HG03460 (cell line): ENCODE results near the gene CDCP1.
A peak's percentile ranks its signal among the peaks of the same experiment; 100 is the strongest.
"Not testable (repeated sequence)": the region's sequence is repeated elsewhere in the genome, so short reads cannot be mapped to it uniquely, and the experiment has no call there.

ENCODE experiments used
- ATAC-seq: cut with Tn5 transposase; IDR thresholded peaks from one replicate; pipeline ENCODE4 v1.9.1; 2021; ENCODE audit not compliant: unreplicated experiment

CDCP1 gene

GRCh38 chr3:45173776-45174175 lies 27.6 kb upstream of the CDCP1 start:
- ATAC-seq: no peak

GRCh38 chr3:45171283-45171682 lies 25.1 kb upstream of the CDCP1 start:
- no peak for ATAC-seq

DNA sequence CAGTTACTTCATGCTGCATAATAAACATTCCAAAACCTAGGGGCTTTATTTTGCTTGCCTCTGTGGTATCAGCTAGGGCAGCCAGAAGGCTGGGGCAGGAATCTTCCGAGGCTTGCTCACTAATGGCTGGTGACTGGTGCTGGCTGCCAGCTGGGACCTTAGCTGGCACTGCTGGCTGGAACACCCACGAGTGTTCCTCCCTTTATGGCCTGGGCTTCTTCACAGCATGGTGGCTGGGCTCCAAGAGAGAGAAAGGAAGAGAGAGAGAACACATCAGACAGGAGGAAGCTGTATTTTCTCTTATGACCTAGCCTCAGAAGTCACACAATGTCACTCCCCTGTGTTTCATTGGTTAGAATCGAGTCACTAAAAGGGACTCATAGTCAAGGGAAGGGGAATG lies 23.9 kb upstream of the CDCP1 start:
- ATAC-seq: no peak

GRCh38 chr3:45169125-45169904 lies 23.1 kb upstream of the CDCP1 start:
- no peak for ATAC-seq

DNA sequence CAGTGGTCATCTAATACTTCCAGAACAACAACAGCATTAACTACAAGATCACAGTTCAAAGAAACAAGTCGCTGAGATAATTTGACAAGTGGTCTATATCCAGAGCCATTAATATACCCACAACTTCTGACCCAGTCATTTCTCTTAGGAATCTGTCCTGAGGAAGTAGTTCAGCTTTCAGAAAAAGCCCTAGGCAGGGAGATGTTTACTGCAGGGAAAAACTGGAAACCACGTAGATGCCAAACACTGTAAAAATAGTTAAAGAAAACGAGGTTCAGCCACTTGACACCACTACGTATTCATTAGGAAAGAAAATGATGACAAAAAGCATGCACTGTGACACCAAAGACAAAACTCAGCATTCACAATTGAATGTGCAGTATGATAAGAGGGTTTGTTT lies 22.3 kb upstream of the CDCP1 start:
- ATAC-seq: no peak

DNA sequence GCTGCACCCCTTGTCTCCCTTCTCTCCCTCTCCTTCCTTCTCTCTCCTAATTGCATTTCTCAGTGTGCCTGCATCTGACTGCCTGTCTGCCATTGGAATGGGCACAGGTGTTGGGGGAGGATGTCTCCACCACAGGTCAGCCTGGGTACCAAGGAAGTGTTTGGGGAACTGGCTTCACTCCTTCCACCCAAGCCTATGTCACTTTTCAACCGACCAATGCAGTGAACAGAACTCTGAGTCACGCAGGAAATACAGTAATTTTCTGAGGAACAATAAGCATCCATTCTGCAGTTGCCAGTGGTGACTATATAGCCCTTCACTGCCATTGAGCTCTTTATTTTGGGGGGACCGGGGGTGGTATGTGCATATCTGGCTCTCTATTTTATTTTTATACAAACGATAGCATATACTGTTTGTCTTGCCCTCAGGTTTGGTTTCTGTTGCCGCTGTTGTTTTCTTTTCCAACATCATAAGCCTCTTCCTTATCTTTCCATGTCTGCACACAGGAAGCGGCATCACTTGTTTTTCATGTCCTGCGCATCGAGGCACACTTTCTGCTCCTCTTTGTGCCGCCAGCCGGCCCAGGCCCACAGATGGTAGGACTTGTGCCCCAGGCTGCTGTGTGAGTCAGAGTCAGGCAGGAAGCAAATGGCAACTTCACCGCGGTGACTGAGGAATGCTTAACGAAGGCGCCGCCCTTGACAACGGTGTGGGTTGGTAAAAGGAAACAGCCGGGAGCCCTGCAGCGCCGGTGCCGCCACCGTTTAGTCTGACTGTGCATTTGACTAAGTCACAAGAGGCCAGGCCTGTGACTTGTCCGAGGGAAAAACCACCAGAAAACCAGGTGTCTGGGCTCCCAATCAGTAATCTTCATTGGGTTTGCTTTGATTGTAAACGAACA lies 21.1 kb upstream of the CDCP1 start:
- peak; percentile 50 for ATAC-seq

GRCh38 chr3:45166321-45166879 lies 20.2 kb upstream of the CDCP1 start:
- no peak for ATAC-seq

DNA sequence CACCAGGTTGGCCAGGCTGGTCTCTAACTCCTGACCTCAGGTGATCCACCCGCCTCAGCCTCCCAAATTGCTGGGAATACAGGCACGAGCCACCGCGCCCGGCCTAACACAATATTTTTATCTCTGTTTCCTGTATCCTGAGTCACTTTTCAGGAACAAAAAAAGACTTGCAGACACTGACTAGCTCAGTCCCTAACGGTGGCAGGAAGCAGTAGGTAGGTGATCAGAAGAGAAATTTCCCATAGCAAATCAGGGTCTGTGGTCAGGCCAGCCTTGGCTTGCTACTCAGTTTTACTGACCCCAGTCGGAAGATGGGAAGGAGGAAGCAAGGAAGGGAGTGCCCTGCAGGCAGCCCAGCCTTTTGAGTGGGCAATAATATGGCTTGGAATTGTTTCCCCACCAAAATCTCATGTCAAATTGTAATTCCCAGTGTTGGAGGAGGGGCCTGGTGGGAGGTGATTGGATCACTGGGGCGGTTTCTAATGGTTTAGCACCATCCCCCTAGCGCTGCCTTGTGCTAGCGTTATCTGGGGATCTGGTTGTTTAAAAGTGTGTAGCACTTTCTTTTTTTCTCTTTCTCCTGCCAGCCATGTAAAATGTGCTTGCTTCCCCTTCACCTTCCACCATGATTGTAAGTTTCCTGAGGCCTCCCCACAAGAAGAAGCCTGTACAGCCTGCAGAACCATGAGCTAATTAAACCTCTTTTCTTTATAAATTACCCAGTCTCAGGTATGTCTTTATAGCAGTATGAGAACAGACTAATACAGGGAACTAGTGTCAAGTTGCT lies 19.5 kb upstream of the CDCP1 start:
- ATAC-seq: no peak

DNA sequence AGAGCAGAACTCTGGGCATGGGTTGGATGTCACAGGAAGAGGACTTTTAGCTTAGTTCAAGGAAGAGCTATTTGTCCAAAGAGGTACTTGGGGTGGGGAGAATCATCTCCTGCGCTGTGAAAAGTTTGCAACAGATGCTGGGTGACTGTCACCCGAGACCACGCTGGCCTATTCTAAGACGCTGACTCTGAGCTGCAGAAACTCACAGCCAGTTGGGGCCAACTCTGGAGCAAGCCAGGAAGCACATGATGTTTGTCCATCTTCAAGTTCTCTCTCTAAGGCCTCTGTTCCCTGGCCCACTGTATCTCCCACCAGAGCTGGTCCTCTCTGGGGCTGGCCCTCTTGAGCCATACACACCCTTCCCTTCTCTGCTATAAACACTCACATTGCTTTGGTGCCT lies 17.9 kb upstream of the CDCP1 start:
- no peak for ATAC-seq

DNA sequence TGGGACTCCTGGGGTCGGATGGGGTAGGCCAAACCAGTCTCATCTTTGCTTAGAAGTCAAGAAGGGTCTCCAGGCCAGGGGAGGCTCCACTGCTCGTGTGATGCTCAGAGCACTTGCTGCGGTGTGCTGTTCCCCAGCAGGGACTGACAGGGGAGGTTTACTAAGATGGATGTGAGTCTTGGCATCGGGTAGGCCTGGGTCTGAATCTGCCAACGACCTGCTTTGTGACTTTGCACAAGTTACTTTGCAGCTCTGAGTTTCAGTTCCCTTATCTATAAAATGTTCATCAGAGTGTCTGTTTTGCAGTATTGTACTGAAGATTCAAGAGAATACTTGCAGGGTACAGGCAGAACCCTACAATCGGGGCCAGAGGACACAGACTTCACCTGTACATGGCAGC lies 17.3 kb upstream of the CDCP1 start:
- no peak for ATAC-seq

DNA sequence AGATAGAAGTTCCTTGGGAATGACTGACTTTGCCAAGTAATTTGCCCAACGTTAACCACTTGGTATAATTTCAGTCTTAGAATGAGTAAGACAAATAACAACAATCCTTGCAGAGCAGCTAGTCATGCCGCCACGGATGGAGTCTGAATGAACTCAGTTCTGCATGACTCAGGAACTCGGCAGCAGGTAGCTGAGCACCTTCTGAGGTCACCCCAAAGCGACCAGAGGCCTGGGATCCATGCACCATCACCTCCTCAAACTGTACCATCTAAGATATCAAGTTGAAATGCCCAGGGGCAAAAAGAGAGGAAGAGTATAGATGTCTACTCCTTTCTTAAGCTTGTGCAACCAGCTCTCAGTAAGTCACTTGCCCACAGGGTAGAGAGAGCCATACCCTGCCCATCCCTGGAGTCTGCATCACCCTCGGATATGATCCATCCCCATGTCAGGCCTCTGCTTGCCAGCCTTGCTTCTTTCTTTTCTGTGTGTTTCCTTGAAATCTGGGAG lies 8.5 kb upstream of the CDCP1 start:
- ATAC-seq: no peak

DNA sequence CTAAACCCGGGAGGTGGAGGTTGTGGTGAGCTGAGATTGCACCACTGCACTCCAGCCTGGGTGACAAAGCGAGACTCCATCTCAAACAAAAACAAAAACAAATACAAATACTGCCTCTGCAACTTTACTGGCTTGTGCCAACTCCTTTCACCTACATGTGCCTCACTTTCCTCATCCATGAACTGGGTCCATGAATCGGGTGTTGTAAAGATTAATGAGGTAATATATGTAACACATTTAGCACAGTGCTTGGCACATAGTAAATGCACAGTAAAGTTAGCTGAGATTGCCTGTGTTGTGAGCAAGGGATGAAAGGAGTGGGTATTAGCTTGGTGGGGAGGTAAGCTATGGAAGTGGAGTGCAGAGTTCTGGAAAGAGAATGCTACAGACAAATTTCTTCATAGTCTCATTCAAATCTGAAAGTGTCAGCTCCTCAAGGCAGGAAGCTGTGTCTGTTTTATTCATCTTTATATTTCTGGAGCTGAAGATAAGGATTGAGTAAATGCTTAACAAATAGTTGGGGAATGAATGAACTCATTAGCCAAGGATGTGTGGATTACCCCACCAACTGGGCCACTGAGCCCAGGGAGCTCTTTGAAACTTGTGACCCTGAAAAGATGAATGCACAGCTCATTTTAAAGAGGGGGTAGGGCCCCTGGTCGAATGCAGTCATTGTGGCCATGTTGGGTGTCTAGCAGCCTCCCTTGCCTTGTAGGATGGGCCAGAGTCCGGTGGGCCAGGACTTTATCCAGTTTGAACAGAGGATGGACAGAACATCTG lies 7.7 kb upstream of the CDCP1 start:
- ATAC-seq: no peak

DNA sequence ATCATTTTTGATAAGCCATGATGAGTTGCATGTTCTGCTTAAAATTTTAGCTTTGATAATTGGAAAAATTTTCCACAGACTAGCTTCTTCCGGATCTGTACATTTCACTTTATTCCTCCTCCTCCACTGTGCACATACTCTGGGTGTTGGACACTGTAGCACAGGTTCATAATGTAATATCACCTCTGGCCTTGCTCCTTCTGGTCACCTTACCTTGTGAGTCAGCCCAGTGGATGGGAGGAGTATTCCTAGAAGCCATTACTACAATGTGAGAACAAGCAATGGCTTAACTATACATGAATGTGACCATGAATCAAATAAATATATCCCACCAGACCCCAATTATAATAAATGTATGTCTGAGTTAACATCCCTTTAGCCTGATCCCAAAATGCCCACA lies 6.1 kb upstream of the CDCP1 start:
- no peak for ATAC-seq

- ATAC-seq: no peak
Measured at GRCh38 chr3:45151100-45151499, 4.9 kb upstream of the CDCP1 start.

DNA sequence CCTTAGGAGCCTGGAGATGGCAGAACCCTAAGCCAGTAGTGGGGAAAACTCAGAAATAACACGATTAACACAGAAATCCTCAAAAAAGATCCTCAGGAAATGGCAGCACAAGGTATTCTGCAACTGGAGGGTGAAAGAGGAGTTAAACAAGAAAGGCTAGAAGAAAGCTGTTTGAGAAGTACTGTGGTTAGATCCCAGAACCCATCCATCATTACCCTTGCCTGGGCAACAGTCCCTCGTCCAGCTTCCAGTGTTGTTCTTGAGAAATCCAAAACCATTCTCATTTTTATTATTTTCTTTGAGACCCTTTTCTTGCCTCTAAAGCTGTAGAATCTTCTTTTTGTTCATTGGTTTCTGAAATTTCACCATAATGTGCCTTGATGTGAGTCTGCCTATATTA lies 2.7 kb upstream of the CDCP1 start:
- ATAC-seq: no peak

GRCh38 chr3:45145223-45145622 lies 955 bp downstream of the CDCP1 start:
- ATAC-seq: no peak

GRCh38 chr3:45143673-45144671 lies 2.2 kb downstream of the CDCP1 start:
- ATAC-seq: no peak

- not testable (repeated sequence) for ATAC-seq
Measured at GRCh38 chr3:45140770-45141155, 5.4 kb downstream of the CDCP1 start.
